CD4-positive, alpha-beta memory T cell (primary cell): ENCODE data around the gene RIMS4. TPM values are rescaled to one million over a fixed set of nuclear protein-coding genes. Genes with fewer than 3 reads are reported as not detected.

ENCODE experiments used
- CTCF ChIA-PET: fragments of 350-600 bp; sonication (Branson Sonifier 250); formaldehyde crosslinking; loops from one replicate; lab custom pipeline; 2021; ENCODE audit warnings: inconsistent platforms; ENCODE audit not compliant: partially characterized antibody; lab: Charles Lee
- POLR2A ChIA-PET: fragments of 350-600 bp; sonication (Branson Sonifier 250); formaldehyde crosslinking; loops from one replicate; lab custom pipeline; 2021; ENCODE audit not compliant: partially characterized antibody; lab: Charles Lee
- DNase-seq, 5 donors: peaks; one replicate each; pipeline versions ENCODE4 v3.0.0 to v3.0.0-alpha.2; 2020 to 2022; ENCODE audit warnings: mixed read lengths in 1 of 5
- H3K27ac ChIP-seq: one replicate; pipeline ENCODE4 v1.7.0; 2013; ENCODE audit warnings: low read depth, low read length
- H3K27me3 ChIP-seq: 2 replicates; pipeline ENCODE4 v1.7.0; 2013; ENCODE audit warnings: mild to moderate bottlenecking, low read length, moderate library complexity; ENCODE audit not compliant: insufficient read depth
- H3K36me3 ChIP-seq: 2 replicates; pipeline ENCODE4 v1.7.0; 2013; ENCODE audit warnings: mild to moderate bottlenecking, low read length, moderate library complexity; ENCODE audit not compliant: insufficient read depth
- H3K4me1 ChIP-seq: 2 replicates; pipeline ENCODE4 v1.7.0; 2013; ENCODE audit warnings: mild to moderate bottlenecking, low read length, moderate library complexity; ENCODE audit not compliant: insufficient read depth
- H3K4me3 ChIP-seq, 2 donors: one replicate each; pipeline ENCODE4 v1.7.0; 2013; ENCODE audit warnings: low read length in 2 of 2, mild to moderate bottlenecking in 1 of 2
- H3K9me3 ChIP-seq, 2 donors: one replicate each; pipeline ENCODE4 v1.7.0; 2013; ENCODE audit warnings: low read length in 2 of 2, control low read depth in 1 of 2; ENCODE audit not compliant: control insufficient read depth in 1 of 2
- H3K27ac Mint-ChIP-seq, 7 donors: one replicate each; pipeline ENCODE4 v1.8.0; 2020 to 2021; ENCODE audit warnings: mixed read lengths in 7 of 7, mild to moderate bottlenecking in 6 of 7, inconsistent platforms in 3 of 7, moderate library complexity in 3 of 7
- H3K27me3 Mint-ChIP-seq, 2 donors: one replicate each; pipeline ENCODE4 v1.8.0; 2020 to 2021; ENCODE audit warnings: mixed read lengths in 2 of 2
- H3K36me3 Mint-ChIP-seq, 2 donors: one replicate each; pipeline ENCODE4 v1.8.0; 2020 to 2021; ENCODE audit warnings: mixed read lengths in 2 of 2, inconsistent platforms in 1 of 2, mild to moderate bottlenecking in 1 of 2
- H3K4me1 Mint-ChIP-seq, 4 donors: one replicate each; pipeline ENCODE4 v1.8.0; 2020 to 2021; ENCODE audit warnings: mixed read lengths in 4 of 4, mild to moderate bottlenecking in 1 of 4
- H3K4me3 Mint-ChIP-seq, 8 donors: one replicate each; pipeline ENCODE4 v1.8.0; 2020 to 2021; ENCODE audit warnings: mixed read lengths in 8 of 8, mild to moderate bottlenecking in 7 of 8, moderate library complexity in 6 of 8, inconsistent platforms in 3 of 8
- H3K9me3 Mint-ChIP-seq, 8 donors: one replicate each; pipeline ENCODE4 v1.8.0; 2020 to 2021; ENCODE audit warnings: mixed read lengths in 8 of 8, mild to moderate bottlenecking in 5 of 8, inconsistent platforms in 3 of 8, moderate library complexity in 1 of 8
- intact Hi-C: fragments of 100-400 bp; cut with micrococcal nuclease; formaldehyde crosslinking; loops from one replicate; pipeline ENCODE4 v1.15.1; 2023
- polyA plus RNA-seq, 2 donors: library from polyadenylated mRNA; unstranded; fragments of 300-500 nt; fragmentation: Illumina TruSeq; gene quantifications; one replicate each; pipeline ENCODE4 v1.2.3, GENCODE V29; 2021
- total RNA-seq, 2 experiments: library from RNA; stranded (reverse); gene quantifications; one replicate each; pipeline ENCODE4 v1.2.3, GENCODE V29; 2021

Gene RIMS4
- total and polyA plus RNA-seq, 4 experiments from 2014 or later = not detected

DNA sequence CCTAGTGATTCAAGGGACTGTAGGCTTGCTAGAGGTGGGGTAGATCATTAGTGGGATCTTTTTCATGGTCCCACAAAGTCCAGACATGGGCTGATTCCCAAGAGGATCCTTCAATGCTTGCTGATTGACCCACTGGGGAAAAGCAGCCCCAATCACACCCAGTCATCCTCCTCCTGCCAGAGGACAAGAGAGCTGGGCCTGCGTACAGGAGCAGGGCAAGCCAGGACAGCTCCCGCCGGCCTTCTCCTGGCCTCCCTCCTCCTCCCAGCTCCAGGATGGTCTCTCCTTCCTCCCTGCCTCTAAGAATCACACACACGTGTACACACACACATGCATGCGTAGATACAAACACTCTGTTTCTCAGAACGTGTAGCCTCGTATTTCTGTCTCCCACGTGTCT lies 37.7 kb downstream of the RIMS4 start:
- Mint-ChIP-seq H3K36me3 (no peaks in the 10 kb centered on the region), H3K27me3 (peaks cover 16 to 31% of the 10 kb centered on the region in 2 donors), H3K9me3 (peaks cover 0 to 3% (median 0%) of the 10 kb centered on the region in 8 donors), H3K4me3 (no peak overlapping the region), H3K4me1 (peaks cover 0 to 3% (median 0%) of the 10 kb centered on the region in 4 donors), H3K27ac (no peak overlapping the region)
- POLR2A ChIA-PET = no interaction called here
- Histone ChIP-seq H3K27ac (no peak overlapping the region), H3K36me3 (no peaks in the 10 kb centered on the region), H3K9me3 (no peaks in the 10 kb centered on the region), H3K4me3 (no peak overlapping the region), H3K4me1 (no peaks in the 10 kb centered on the region), H3K27me3 (peaks cover 3% of the 10 kb centered on the region)
- no peak for DNase-seq
- CTCF ChIA-PET = no interaction called here
- intact Hi-C loops = no loop called here

DNA sequence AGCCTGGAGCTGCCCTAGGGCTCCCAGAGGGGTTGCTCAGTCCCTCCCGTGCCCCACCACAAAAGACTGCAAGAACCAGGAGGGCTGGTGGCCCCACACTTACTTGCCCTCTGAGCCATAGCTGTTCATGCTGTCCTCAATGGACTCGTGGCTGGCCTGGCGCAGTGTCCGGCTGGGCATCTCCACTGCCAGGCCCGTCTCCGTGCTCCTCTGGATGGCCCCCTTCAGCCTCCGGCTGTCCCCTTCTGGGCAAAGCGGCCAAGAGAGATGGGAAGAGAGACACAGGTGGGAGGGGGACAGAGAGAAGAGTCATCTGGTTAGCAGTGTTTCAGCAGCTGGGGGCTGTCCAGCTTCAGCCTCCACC lies 39.2 kb downstream of the RIMS4 start:
- Histone ChIP-seq H3K4me1 (no peaks in the 10 kb centered on the region), H3K27me3 (peaks cover 3% of the 10 kb centered on the region), H3K9me3 (no peaks in the 10 kb centered on the region), H3K36me3 (no peaks in the 10 kb centered on the region), H3K4me3 (no peak overlapping the region), H3K27ac (no peak overlapping the region)
- peaks cover 13 to 31% of the 10 kb centered on the region in 2 donors for H3K27me3 Mint-ChIP-seq
- H3K4me1 Mint-ChIP-seq = peaks cover 0 to 3% (median 0%) of the 10 kb centered on the region in 4 donors
- H3K27ac Mint-ChIP-seq = no peak overlapping the region
- no peak overlapping the region for H3K4me3 Mint-ChIP-seq
- ChIA-PET POLR2A (no interaction called here), CTCF (no interaction called here)
- intact Hi-C loops = no loop called here
- no peaks in the 10 kb centered on the region for H3K36me3 Mint-ChIP-seq
- H3K9me3 Mint-ChIP-seq = no peaks in the 10 kb centered on the region
- DNase-seq = no peak

DNA sequence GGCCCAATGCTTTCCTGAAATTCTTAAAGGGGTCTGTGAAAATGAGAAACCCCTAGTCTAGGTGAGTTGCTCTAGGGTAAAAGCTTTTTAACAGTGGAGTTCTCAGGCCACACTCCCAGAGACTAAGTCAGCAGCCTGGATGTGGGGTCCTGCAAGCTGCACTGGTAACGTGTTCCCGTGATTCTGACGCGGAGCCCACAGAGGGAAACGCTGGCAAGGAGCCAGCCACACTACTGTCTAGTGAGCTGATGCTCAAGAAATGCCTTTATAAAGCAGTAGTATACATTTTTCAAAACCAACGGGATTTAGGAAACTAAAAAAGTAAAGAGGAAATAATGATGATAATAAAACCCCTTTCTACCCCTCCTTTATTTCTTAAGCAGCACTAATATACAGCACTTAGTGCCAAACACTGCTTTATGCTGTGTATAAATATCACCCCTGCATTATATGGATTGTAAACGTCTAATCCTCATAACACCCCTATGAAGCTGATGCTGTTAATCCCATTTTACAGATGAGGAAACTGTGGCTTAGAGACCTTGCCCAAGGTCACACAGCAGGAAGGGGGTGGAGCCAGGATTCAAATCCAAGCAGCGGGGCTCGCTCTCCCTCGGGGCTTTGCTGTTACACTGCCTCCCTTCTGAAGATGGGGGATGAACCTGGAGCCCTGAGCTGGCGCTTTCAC lies 39.7 kb downstream of the RIMS4 start:
- no peak overlapping the region for H3K4me3 Mint-ChIP-seq
- peaks cover 0 to 3% (median 0%) of the 10 kb centered on the region in 4 donors for H3K4me1 Mint-ChIP-seq
- POLR2A ChIA-PET = no interaction called here

DNA sequence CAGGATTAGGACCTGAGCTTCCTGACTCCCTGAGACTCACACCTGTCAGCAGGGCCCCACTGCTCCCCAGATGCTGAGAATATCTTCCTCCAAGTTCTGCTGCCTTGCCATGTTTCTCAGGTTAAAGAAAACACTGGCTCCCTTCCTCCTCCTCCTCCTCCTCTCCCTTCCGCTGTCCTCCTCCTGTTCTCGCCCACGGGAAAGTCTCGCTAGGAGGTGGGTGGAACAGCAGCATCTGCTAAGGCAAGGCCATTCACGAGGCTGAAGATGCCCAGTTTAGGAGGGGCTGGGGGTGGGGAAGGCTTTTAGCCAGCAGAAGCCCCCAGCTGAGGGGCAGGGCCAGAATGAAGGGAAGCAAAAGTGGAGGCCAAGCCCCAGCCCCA lies 40.9 kb downstream of the RIMS4 start:
- H3K27ac Mint-ChIP-seq = no peak overlapping the region
- DNase-seq = no peak
- CTCF ChIA-PET = interaction anchor here (1.7 kb wide), 1 partner anchor 22 kb away, joined by 4 read pairs; no protein-coding TSS in a partner anchor

More for the DNA sequence above, 39.7 kb downstream of the RIMS4 start:
- Histone ChIP-seq H3K9me3 (no peaks in the 10 kb centered on the region), H3K4me1 (no peaks in the 10 kb centered on the region), H3K36me3 (no peaks in the 10 kb centered on the region), H3K27me3 (peaks cover 3% of the 10 kb centered on the region), H3K27ac (no peak overlapping the region), H3K4me3 (no peak overlapping the region)
- no peak for DNase-seq
- intact Hi-C loops = no loop called here
- Mint-ChIP-seq H3K27me3 (peaks cover 12 to 34% of the 10 kb centered on the region in 2 donors), H3K36me3 (no peaks in the 10 kb centered on the region), H3K27ac (no peak overlapping the region), H3K9me3 (no peaks in the 10 kb centered on the region)
- CTCF ChIA-PET = no interaction called here

DNA sequence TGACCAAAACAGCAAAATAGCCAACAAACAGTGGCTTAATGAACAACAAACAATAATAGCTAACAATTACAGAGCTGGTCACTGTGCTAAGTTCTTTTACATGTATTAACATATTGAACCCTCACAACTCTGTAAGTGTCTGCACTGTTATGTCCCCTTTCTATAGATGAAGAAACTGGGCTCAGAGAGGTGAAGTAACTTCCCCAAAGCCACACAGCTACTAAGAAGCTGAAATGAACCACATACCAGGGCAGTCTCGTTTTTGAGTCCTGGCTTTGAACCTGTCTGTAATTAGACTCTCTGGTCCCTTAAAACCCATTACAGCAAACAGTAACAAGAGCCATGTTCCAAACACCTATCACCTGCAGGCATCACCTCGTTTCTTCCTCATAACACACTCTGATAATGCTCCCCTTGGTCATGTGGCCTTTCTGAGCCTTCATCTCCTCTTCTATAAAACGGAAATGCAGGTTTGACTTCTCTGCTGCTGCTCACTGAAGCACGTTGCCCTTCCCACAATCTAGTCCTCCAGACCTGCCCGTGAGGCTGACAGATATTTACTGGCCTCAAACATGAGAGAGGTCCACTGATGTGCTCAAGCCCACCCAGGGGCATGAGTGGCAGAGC lies 41.4 kb downstream of the RIMS4 start:
- H3K4me1 Mint-ChIP-seq = peaks cover 0 to 3% (median 0%) of the 10 kb centered on the region in 4 donors
- H3K36me3 Mint-ChIP-seq = no peaks in the 10 kb centered on the region
- no peaks in the 10 kb centered on the region for H3K9me3 Mint-ChIP-seq
- H3K27me3 ChIP-seq = peaks cover 3% of the 10 kb centered on the region
- DNase-seq = no peak
- intact Hi-C loops = no loop called here
- no peak overlapping the region for H3K27ac ChIP-seq
- POLR2A ChIA-PET = no interaction called here
- H3K27me3 Mint-ChIP-seq = peaks cover 12 to 35% of the 10 kb centered on the region in 2 donors
- CTCF ChIA-PET = interaction anchor here (1.7 kb wide), 1 partner anchor 21 kb away, joined by 4 read pairs; no protein-coding TSS in a partner anchor
- no peaks in the 10 kb centered on the region for H3K9me3 ChIP-seq
- no peak overlapping the region for H3K4me3 ChIP-seq
- H3K27ac Mint-ChIP-seq = no peak overlapping the region
- H3K4me1 ChIP-seq = no peaks in the 10 kb centered on the region
- no peak overlapping the region for H3K4me3 Mint-ChIP-seq
- no peaks in the 10 kb centered on the region for H3K36me3 ChIP-seq

More for the DNA sequence above, 40.9 kb downstream of the RIMS4 start:
- H3K9me3 ChIP-seq = no peaks in the 10 kb centered on the region
- Mint-ChIP-seq H3K4me3 (no peak overlapping the region), H3K27me3 (peaks cover 12 to 35% of the 10 kb centered on the region in 2 donors), H3K9me3 (no peaks in the 10 kb centered on the region), H3K4me1 (peaks cover 0 to 3% (median 0%) of the 10 kb centered on the region in 4 donors), H3K36me3 (no peaks in the 10 kb centered on the region)
- H3K27me3 ChIP-seq = peaks cover 3% of the 10 kb centered on the region
- H3K36me3 ChIP-seq = no peaks in the 10 kb centered on the region
- no peak overlapping the region for H3K27ac ChIP-seq
- H3K4me3 ChIP-seq = no peak overlapping the region
- POLR2A ChIA-PET = no interaction called here
- no peaks in the 10 kb centered on the region for H3K4me1 ChIP-seq
- intact Hi-C loops = no loop called here

DNA sequence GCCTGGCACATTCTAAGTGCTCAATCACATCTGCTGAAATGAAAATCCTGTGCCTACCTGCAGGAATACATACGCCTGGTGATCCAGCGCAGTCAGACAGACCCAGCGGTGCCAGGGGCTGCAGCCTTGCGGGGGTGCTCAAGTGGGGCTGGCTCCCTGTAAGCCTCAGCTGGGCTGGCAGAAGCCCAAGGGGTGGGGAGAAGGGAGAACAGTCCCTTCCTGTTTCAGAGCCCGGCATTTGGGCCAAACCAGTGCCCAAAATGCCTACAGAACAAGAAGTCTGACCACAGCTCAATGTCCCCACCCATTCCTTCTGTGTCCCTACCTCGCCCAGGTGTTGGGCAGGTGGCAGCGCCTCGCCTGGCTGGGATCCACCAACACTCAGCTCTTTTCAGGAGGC lies 42.1 kb downstream of the RIMS4 start:
- CTCF ChIA-PET = interaction anchor here (1.7 kb wide), 1 partner anchor 21 kb away, joined by 4 read pairs; no protein-coding TSS in a partner anchor
- Mint-ChIP-seq H3K4me1 (peaks cover 0 to 3% (median 0%) of the 10 kb centered on the region in 4 donors), H3K27me3 (peaks cover 12 to 35% of the 10 kb centered on the region in 2 donors), H3K36me3 (no peaks in the 10 kb centered on the region), H3K9me3 (no peaks in the 10 kb centered on the region), H3K4me3 (no peak overlapping the region), H3K27ac (no peak overlapping the region)
- no peak for DNase-seq
- intact Hi-C loops = no loop called here
- H3K4me1 ChIP-seq = no peaks in the 10 kb centered on the region
- H3K4me3 ChIP-seq = no peak overlapping the region
- H3K27ac ChIP-seq = no peak overlapping the region
- POLR2A ChIA-PET = no interaction called here
- H3K27me3 ChIP-seq = peaks cover 3% of the 10 kb centered on the region
- H3K9me3 ChIP-seq = no peaks in the 10 kb centered on the region
- no peaks in the 10 kb centered on the region for H3K36me3 ChIP-seq

DNA sequence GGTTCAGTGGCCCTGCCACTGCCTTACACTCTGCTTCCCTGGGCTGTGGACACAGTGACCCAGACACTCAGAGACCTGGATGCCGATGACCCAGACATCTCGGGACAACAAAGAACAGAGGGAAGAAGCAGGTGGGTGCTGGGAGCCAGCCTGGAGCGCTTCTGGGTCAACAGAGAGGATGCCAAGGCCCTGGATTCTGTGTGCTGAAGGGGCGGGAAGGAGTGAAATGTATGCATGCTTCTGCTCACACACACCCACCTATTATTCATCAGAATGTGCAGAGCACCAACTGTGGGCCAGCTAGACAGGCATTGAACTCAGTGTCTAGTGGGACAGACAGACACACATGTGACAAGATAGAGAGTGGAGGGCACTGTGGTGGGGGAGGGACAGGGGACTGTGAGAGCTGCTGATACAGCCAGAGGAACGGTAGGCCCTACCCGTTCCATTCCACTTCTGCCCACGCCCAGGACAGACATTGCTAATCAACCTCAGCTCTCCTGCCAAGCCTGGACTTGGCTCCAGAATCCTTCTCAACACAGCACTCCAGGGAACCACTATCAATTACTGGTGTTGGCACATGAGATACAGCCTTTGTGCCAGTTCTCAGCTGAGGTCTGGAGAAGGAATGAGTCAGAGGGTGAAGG lies 44.5 kb downstream of the RIMS4 start:
- peaks cover 5 to 28% of the 10 kb centered on the region in 2 donors for H3K27me3 Mint-ChIP-seq

More for the DNA sequence above, 44.5 kb downstream of the RIMS4 start:
- no peaks in the 10 kb centered on the region for H3K36me3 Mint-ChIP-seq
- Histone ChIP-seq H3K36me3 (no peaks in the 10 kb centered on the region), H3K27me3 (no peaks in the 10 kb centered on the region), H3K9me3 (no peaks in the 10 kb centered on the region), H3K4me1 (no peaks in the 10 kb centered on the region), H3K4me3 (no peak overlapping the region), H3K27ac (no peak overlapping the region)
- ChIA-PET CTCF (interaction anchor here (1.7 kb wide), 1 partner anchor 101 kb away, joined by 4 read pairs; no protein-coding TSS in a partner anchor), POLR2A (no interaction called here)
- DNase-seq = no peak
- no peak overlapping the region for H3K4me3 Mint-ChIP-seq
- H3K27ac Mint-ChIP-seq = no peak overlapping the region
- H3K4me1 Mint-ChIP-seq = peaks cover 0 to 3% (median 0%) of the 10 kb centered on the region in 4 donors
- intact Hi-C loops = no loop called here
- no peaks in the 10 kb centered on the region for H3K9me3 Mint-ChIP-seq
